Measurements from ENCODE around the gene PMFBP1.

DNA sequence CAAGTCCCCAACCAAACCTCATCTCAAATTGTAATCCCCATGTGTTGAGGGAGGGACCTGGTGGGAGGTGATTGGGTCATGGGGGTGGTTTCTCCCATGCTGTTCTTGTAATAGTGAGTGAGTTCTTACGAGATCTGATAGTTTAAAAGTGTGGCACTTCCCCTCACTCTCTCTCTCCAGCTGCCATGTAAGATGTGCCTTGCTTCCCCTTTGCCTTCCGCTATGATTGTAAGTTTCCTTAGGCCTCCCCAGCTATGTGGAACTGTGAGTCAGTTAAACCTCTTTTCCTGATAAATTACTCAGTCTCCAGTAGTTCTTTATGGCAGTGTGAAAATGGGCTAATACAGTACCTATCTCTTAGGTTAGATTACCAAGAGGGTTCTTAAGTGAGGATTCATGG is 5.8 kb downstream of the PMFBP1 start:
- TF ChIP-seq EZH2 (IDR thresholded peaks at IDR 0.05; ENCODE audit: borderline replicate concordance, low read length) = no peak
- TF ChIP-seq, protein P1, sequence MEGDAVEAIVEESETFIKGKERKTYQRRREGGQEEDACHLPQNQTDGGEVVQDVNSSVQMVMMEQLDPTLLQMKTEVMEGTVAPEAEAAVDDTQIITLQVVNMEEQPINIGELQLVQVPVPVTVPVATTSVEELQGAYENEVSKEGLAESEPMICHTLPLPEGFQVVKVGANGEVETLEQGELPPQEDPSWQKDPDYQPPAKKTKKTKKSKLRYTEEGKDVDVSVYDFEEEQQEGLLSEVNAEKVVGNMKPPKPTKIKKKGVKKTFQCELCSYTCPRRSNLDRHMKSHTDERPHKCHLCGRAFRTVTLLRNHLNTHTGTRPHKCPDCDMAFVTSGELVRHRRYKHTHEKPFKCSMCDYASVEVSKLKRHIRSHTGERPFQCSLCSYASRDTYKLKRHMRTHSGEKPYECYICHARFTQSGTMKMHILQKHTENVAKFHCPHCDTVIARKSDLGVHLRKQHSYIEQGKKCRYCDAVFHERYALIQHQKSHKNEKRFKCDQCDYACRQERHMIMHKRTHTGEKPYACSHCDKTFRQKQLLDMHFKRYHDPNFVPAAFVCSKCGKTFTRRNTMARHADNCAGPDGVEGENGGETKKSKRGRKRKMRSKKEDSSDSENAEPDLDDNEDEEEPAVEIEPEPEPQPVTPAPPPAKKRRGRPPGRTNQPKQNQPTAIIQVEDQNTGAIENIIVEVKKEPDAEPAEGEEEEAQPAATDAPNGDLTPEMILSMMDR (IDR thresholded peaks at IDR 0.05; ENCODE audit: low read length) = no peak
